GM12878 (cell line): ENCODE data around the gene SETDB1. TPM values are rescaled to one million over a fixed set of nuclear protein-coding genes. Genes with fewer than 3 reads are reported as not detected.

Source experiments
- ATAC-seq: fragments of 200-7000 bp; cut with Tn5 transposase; 3 replicates; pipeline ENCODE4 v1.9.1; 2020; ENCODE audit warnings: mild to moderate bottlenecking, moderate library complexity
- BruUV-seq: library from RNA; stranded (reverse); fragments of 400-500 nt; replicated peaks from 2 replicates; lab custom pipeline; 2021; lab: Mats Ljungman, UMichigan
- CTCF ChIA-PET: fragments of 300-600 bp; sonication (Branson Sonifier 250); formaldehyde crosslinking; extraction: SDS; loops from one replicate; lab custom pipeline; 2021; ENCODE audit warnings: inconsistent platforms; lab: Yijun Ruan, JAX
- POLR2A ChIA-PET: fragments of 350-600 bp; formaldehyde crosslinking; extraction: SDS; loops from one replicate; lab custom pipeline; 2021; ENCODE audit warnings: inconsistent platforms; lab: Charles Lee
- RAD21 ChIA-PET: fragments of 300-600 bp; sonication (Branson Sonifier 250); formaldehyde crosslinking; loops from one replicate; lab custom pipeline; 2023; ENCODE audit warnings: antibody characterized with exemption; ENCODE audit not compliant: unreplicated experiment; lab: Charles Lee
- SMC1A ChIA-PET: fragments of 300-600 bp; sonication (Branson Sonifier 250); formaldehyde crosslinking; loops from one replicate; lab custom pipeline; 2023; ENCODE audit not compliant: unreplicated experiment, uncharacterized antibody; lab: Charles Lee
- DNase-seq: peaks from one replicate; pipeline ENCODE4 v3.0.0-alpha.2; 2011; ENCODE audit warnings: low read depth, low spot score
- FAIRE-seq: peaks from 3 replicates; lab custom pipeline; 2011; peaks lifted over from hg19 to GRCh38; lab: Jason Lieb, UNC
- H2AFZ ChIP-seq: 2 replicates; pipeline ENCODE4 v1.6.0; 2011; ENCODE audit warnings: low read depth, low read length, control low read depth; ENCODE audit not compliant: control insufficient read depth
- H3K27ac ChIP-seq: 2 replicates; pipeline ENCODE4 v1.5.1; 2011; ENCODE audit warnings: control low read depth; ENCODE audit not compliant: control insufficient read depth, insufficient read depth
- H3K27me3 ChIP-seq, 2 experiments: replicated peaks in 1 of 2; 2 replicates each; pipeline versions ENCODE4 v1.6.0 to v1.6.1; 2011; ENCODE audit warnings: low read length in 1 of 2; ENCODE audit not compliant: control insufficient read depth in 2 of 2, insufficient read depth in 2 of 2
- H3K36me3 ChIP-seq, 2 experiments: 2 replicates each; pipeline ENCODE4 v1.5.1; 2011; ENCODE audit warnings: low read length in 1 of 2; ENCODE audit not compliant: control insufficient read depth in 2 of 2, insufficient read depth in 2 of 2
- H3K4me1 ChIP-seq: 2 replicates; pipeline ENCODE4 v1.6.1; 2011; ENCODE audit warnings: mild to moderate bottlenecking, low read length, moderate library complexity, mixed read lengths; ENCODE audit not compliant: control insufficient read depth, insufficient read depth
- H3K4me2 ChIP-seq: 2 replicates; pipeline ENCODE4 v1.6.0; 2011; ENCODE audit warnings: control low read depth; ENCODE audit not compliant: control insufficient read depth, insufficient read depth
- H3K4me3 ChIP-seq: fragments of 200-600 bp; sonication (generic); 2 replicates; pipeline ENCODE4 v1.5.1; 2016
- H3K79me2 ChIP-seq: 2 replicates; pipeline ENCODE4 v1.6.0; 2011; ENCODE audit warnings: low read length; ENCODE audit not compliant: control insufficient read depth, insufficient read depth
- H3K9ac ChIP-seq: 2 replicates; pipeline ENCODE4 v1.8.0; 2011; ENCODE audit warnings: low read length, control low read depth, mixed read lengths; ENCODE audit not compliant: control insufficient read depth, insufficient read depth
- H3K9me3 ChIP-seq: replicated peaks from 3 replicates; pipeline ENCODE4 v1.5.1; 2011; ENCODE audit warnings: mild to moderate bottlenecking, low read length; ENCODE audit not compliant: control insufficient read depth, insufficient read depth
- H4K20me1 ChIP-seq: 2 replicates; pipeline ENCODE4 v1.6.0; 2011; ENCODE audit not compliant: control insufficient read depth, insufficient read depth
- BRCA1 ChIP-seq: IDR thresholded peaks from 2 replicates; pipeline ENCODE4 v1.6.1; 2011; ENCODE audit warnings: low read depth, low read length, improper control_type of control experiment
- ETV6 ChIP-seq, 2 experiments: fragments of 450-650 bp in 1 of 2; IDR thresholded peaks in 1 of 2; conservative IDR thresholded peaks in 1 of 2; 2 replicates each; pipeline ENCODE4 v1.6.1; 2014; ENCODE audit warnings: antibody characterized with exemption in 1 of 2, borderline replicate concordance in 1 of 2, low read depth in 1 of 2, mild to moderate bottlenecking in 1 of 2, moderate library complexity in 1 of 2
- EZH2 ChIP-seq: IDR thresholded peaks from 2 replicates; pipeline ENCODE4 v1.6.1; 2012; ENCODE audit warnings: low read depth, mild to moderate bottlenecking, control low read depth, inconsistent platforms, low read length, borderline replicate concordance; ENCODE audit not compliant: control insufficient read depth
- GABPA ChIP-seq: IDR thresholded peaks from 2 replicates; pipeline ENCODE4 v1.6.1; 2014; ENCODE audit warnings: antibody characterized with exemption, low read depth, mild to moderate bottlenecking, inconsistent platforms
- MTA3 ChIP-seq: IDR thresholded peaks from 2 replicates; pipeline ENCODE4 v1.6.1; 2012; ENCODE audit warnings: low read length, inconsistent platforms, borderline replicate concordance
- PAX5 ChIP-seq: IDR thresholded peaks from 2 replicates; pipeline ENCODE4 v1.6.1; 2011; ENCODE audit warnings: low read depth, low read length, borderline replicate concordance
- SIN3A ChIP-seq: IDR thresholded peaks from 2 replicates; pipeline ENCODE4 v1.6.1; 2012; ENCODE audit warnings: low read depth, low read length, improper control_type of control experiment
- in situ Hi-C: fragments of 300-500 bp; cut with MboI; formaldehyde crosslinking; loops from 9 replicates; pipeline ENCODE4 v1.14.3; 2018; ENCODE audit warnings: mixed read lengths
- intact Hi-C: fragments of 100-400 bp; cut with micrococcal nuclease; formaldehyde crosslinking; loops from one replicate; pipeline ENCODE4 v1.14.2; 2022; ENCODE audit not compliant: unreplicated experiment
- polyA plus RNA-seq, 11 experiments: library from polyadenylated mRNA; depleted of rRNA in 4 of 11; unstranded in 6 of 11; stranded (reverse) in 5 of 11; fragments of >200 nt; fragmentation: Nextera tagmentation in 4 of 11; fragmentation: Illumina TruSeq in 1 of 11; extraction: Ambion mirVana in 4 of 11; extraction: Trizol in 1 of 11; gene quantifications; 1 replicate in 1 of 11; 2 replicates in 10 of 11; pipeline versions ENCODE4 v1.2.1 to v1.2.3, GENCODE V29; 2011 to 2016; ENCODE audit warnings: inconsistent platforms in 2 of 11, missing spikeins in 2 of 11, low read depth in 1 of 11
- total RNA-seq, 4 experiments: library from RNA; depleted of rRNA in 3 of 4; stranded (reverse); fragments of >200 nt in 3 of 4; fragmentation: Illumina TruSeq in 1 of 4; extraction: Trizol in 1 of 4; gene quantifications; 2 replicates each; pipeline versions ENCODE4 v1.2.1 to v1.2.3, GENCODE V29; 2013 to 2021
- TF ChIP-seq, protein P1 (sequence below): IDR thresholded peaks from 2 replicates; pipeline ENCODE4 v1.6.1; 2012; ENCODE audit warnings: low read length, inconsistent platforms

The SETDB1 gene
- total and polyA plus RNA-seq, 10 of the 15 experiments (the other 5 are each of a cell fraction or from before 2014, with no cell fraction given) = 14.3 to 56.7 (median 35.7) TPM

DNA sequence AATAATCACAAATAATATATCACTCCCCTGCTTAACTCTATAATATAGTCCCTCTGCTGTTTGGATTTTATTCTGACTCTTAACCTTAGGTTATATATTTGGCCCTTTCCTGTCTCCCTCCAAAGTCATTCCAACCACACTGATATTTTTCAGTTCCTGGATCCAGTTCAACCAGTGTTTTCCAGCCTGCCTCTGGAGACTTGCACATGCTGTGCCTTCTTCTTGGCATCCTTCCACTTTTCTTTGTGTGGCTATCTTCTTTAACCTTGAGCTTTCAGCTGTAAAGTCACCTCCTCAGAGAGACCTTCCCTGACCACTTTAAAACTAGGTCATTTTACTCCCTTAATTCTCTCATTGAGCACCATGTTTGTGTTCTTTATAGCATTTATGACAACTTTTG is 29.1 kb downstream of the SETDB1 start:
- no peaks in the 10 kb centered on the region for H3K79me2 ChIP-seq
- H3K9ac ChIP-seq = no peak overlapping the region
- H3K36me3 ChIP-seq = peaks cover 12 to 18% of the 10 kb centered on the region in 2 experiments
- SMC1A ChIA-PET = interaction anchor here (0.5 to 0.9 kb wide), 2 partner anchors 39 to 237 kb away, joined by 3 to 4 read pairs; no protein-coding TSS in a partner anchor
- H4K20me1 ChIP-seq = no peaks in the 10 kb centered on the region
- RAD21 ChIA-PET = no interaction called here
- BruUV-seq = no TSS peak
- in situ Hi-C loops (no loop called here), intact Hi-C loops (no loop called here)
- H3K27ac ChIP-seq = no peak overlapping the region
- FAIRE-seq (no peak), DNase-seq (no peak), ATAC-seq (no peak)
- CTCF ChIA-PET = interaction anchor here (0.9 kb wide), 1 partner anchor 23 kb away, joined by 5 read pairs; no protein-coding TSS in a partner anchor
- no peaks in the 10 kb centered on the region for H3K4me1 ChIP-seq
- H3K4me3 ChIP-seq = no peak overlapping the region
- H3K9me3 ChIP-seq = no peaks in the 10 kb centered on the region
- no peak for TF ChIP-seq ETV6 (conservative IDR thresholded peaks at IDR 0.05 in 1 of 2, IDR thresholded peaks at IDR 0.05 in 1 of 2; ENCODE audit: borderline replicate concordance in 1 of 2, low read depth in 1 of 2)
- no peak for TF ChIP-seq GABPA
- TF ChIP-seq SIN3A = no peak
- TF ChIP-seq PAX5 = no peak
- TF ChIP-seq, protein P1, sequence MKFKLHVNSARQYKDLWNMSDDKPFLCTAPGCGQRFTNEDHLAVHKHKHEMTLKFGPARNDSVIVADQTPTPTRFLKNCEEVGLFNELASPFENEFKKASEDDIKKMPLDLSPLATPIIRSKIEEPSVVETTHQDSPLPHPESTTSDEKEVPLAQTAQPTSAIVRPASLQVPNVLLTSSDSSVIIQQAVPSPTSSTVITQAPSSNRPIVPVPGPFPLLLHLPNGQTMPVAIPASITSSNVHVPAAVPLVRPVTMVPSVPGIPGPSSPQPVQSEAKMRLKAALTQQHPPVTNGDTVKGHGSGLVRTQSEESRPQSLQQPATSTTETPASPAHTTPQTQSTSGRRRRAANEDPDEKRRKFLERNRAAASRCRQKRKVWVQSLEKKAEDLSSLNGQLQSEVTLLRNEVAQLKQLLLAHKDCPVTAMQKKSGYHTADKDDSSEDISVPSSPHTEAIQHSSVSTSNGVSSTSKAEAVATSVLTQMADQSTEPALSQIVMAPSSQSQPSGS = no peak
- TF ChIP-seq MTA3 = no peak
- no peak for TF ChIP-seq BRCA1
- no peak for TF ChIP-seq EZH2
- H2AFZ ChIP-seq = no peak overlapping the region
- no peaks in the 10 kb centered on the region for H3K27me3 ChIP-seq
- no peak overlapping the region for H3K4me2 ChIP-seq
- POLR2A ChIA-PET = no interaction called here
